Fibroblast of pulmonary artery (primary cell): ENCODE results near the gene CUBN.

ENCODE experiments used
- DNase-seq: peaks from one replicate; pipeline ENCODE4 v3.0.0-alpha.2; 2010; ENCODE audit warnings: low read depth
- H3K4me3 ChIP-seq: replicated peaks from 2 replicates; pipeline ENCODE4 v1.5.1; 2011; ENCODE audit warnings: low read depth, mild to moderate bottlenecking, control low read depth, low read length, moderate library complexity
- CTCF ChIP-seq: IDR thresholded peaks from 2 replicates; pipeline ENCODE4 v1.5.1; 2011; ENCODE audit warnings: mild to moderate bottlenecking, control low read depth, low read length, inconsistent platforms; ENCODE audit errors: missing control alignments

CUBN gene

GRCh38 chr10:16953270-16953669, 176.3 kb downstream of the CUBN start:
- no peak for DNase-seq
- H3K4me3 ChIP-seq = no peak overlapping the region
- TF ChIP-seq CTCF = no peak

- TF ChIP-seq CTCF = no peak
- no peak overlapping the region for H3K4me3 ChIP-seq
- DNase-seq = no peak
Measured at GRCh38 chr10:16952610-16953009, 177.0 kb downstream of the CUBN start.

- TF ChIP-seq CTCF = no peak
- no peak overlapping the region for H3K4me3 ChIP-seq
- DNase-seq = no peak
Measured at GRCh38 chr10:16952080-16952479, 177.5 kb downstream of the CUBN start.

- no peak for TF ChIP-seq CTCF
- peak; percentile 76 for DNase-seq
- H3K4me3 ChIP-seq = no peak overlapping the region
Measured at GRCh38 chr10:16950656-16951601, 178.7 kb downstream of the CUBN start.

GRCh38 chr10:16949816-16950215, 179.8 kb downstream of the CUBN start:
- H3K4me3 ChIP-seq = no peak overlapping the region
- DNase-seq = no peak
- TF ChIP-seq CTCF = no peak

- no peak for TF ChIP-seq CTCF
- DNase-seq = no peak
- H3K4me3 ChIP-seq = no peak overlapping the region
Measured at GRCh38 chr10:16948361-16948760, 181.2 kb downstream of the CUBN start.

GRCh38 chr10:16947069-16947468, 182.5 kb downstream of the CUBN start:
- no peak for DNase-seq
- no peak overlapping the region for H3K4me3 ChIP-seq
- TF ChIP-seq CTCF = no peak
